ENCODE results near the gene IKZF1. TPM values are rescaled to one million over a fixed set of nuclear protein-coding genes. Genes with fewer than 3 reads are reported as not detected.

IKZF1 gene
- total and polyA plus RNA-seq, 9 of the 15 experiments (the other 6 are each of a cell fraction or from before 2014, with no cell fraction given) = 12.6 to 85.3 (median 44.7) TPM

- TF ChIP-seq NFIC (IDR thresholded peaks at IDR 0.05) (peak; percentile 69; the same call in 1 of the 2 replicates), MITF (IDR thresholded peaks at IDR 0.05) (no peak), SMARCA4 (IDR thresholded peaks at IDR 0.05) (peak; percentile 73; the same call in 1 of the 2 replicates), CBFA2T3 (IDR thresholded peaks at IDR 0.05) (peak; percentile 83), ZZZ3 (IDR thresholded peaks at IDR 0.05) (no peak), CREB3L1 (IDR thresholded peaks at IDR 0.05; ENCODE audit: borderline replicate concordance, low read depth) (no peak), L3MBTL2 (IDR thresholded peaks at IDR 0.05) (peak; percentile 17; the same call in 1 of the 2 replicates), SPI1 (IDR thresholded peaks at IDR 0.05; ENCODE audit: borderline replicate concordance, low read depth, low read length) (peak; percentile 7; the same call in 1 of the 2 replicates), STAT5A (IDR thresholded peaks at IDR 0.05; ENCODE audit: borderline replicate concordance, low read length) (peak; percentile 35; the same call in 1 of the 2 replicates), ELF1 (tag; IDR thresholded peaks at IDR 0.05) (peak; percentile 67), PML (IDR thresholded peaks at IDR 0.05; ENCODE audit: low read length) (no peak), DPF2 (IDR thresholded peaks at IDR 0.05) (peak; percentile 77), CCAR2 (IDR thresholded peaks at IDR 0.05; ENCODE audit: low read depth, low read length) (no peak), NRF1 (conservative IDR thresholded peaks at IDR 0.05 in 1 of 2, IDR thresholded peaks at IDR 0.05 in 1 of 2) (peak; percentile 86 to 89), NR4A1 (CRISPR knock-in tag; IDR thresholded peaks at IDR 0.05) (no peak), NR4A1 (tag; IDR thresholded peaks at IDR 0.05) (no peak), ZNF282 (CRISPR knock-in tag; IDR thresholded peaks at IDR 0.05) (no peak), MEIS2 (IDR thresholded peaks at IDR 0.05; ENCODE audit: partially characterized antibody) (peak; percentile 70), RCOR1 (IDR thresholded peaks at IDR 0.05; ENCODE audit: borderline replicate concordance in 1 of 2, low read depth in 2 of 2, low read length in 2 of 2) (peak in 1 of 2 experiments; percentile 60; a peak in 2 of 4 replicates), RFX5 (IDR thresholded peaks at IDR 0.05; ENCODE audit: low read depth, low read length) (no peak)
Observed at GRCh38 chr7:50339990-50340500, 35.5 kb downstream of the IKZF1 start (continued).
